Germinal center (tissue), 1 donor: ENCODE results near the gene OBSCN.
"Not testable (repeated sequence)": the region's sequence is repeated elsewhere in the genome, so short reads cannot be mapped to it uniquely, and the experiment has no call there.

Experiments
- DNase-seq: peaks from one replicate; pipeline ENCODE4 v3.0.0; 2012; ENCODE audit warnings: mixed read lengths, low spot score

Gene OBSCN

GRCh38 chr1:228262475-228262874 lies 54.6 kb downstream of the OBSCN start:
- DNase-seq: no peak

- DNase-seq: no peak
Observed at GRCh38 chr1:228263636-228264035, 55.8 kb downstream of the OBSCN start.

DNA sequence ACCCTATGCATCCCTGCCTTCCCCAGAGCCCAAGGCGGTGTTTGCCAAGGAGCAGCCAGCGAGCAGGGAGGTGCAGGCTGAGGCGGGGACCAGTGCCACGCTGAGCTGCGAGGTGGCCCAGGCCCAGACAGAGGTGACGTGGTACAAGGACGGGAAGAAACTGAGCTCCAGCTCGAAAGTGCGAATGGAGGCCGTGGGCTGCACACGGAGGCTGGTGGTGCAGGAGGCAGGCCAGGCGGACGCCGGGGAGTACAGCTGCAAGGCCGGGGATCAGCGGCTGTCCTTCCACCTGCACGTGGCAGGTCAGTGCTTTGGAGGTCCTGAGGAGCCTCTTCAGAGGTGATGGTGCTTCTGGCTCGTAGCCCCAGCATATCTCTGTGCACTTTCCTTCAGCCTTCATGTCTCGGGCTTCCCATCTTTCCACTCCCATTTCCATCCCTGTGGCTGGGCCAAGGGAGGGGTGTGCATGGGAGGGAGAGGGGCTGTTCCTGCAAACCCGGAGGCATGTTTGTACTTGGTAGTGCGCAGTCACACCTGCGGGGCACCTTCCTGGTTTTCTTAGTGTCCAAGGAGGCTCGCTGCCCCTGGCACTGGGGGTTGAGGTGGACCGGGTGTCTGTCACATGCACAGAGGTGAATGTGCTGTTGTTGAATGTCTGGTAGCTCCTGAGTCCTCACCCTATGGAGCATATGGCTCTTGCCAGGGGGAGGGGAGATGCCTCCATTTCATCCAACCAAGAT lies 56.4 kb downstream of the OBSCN start:
- DNase-seq: no peak

DNA sequence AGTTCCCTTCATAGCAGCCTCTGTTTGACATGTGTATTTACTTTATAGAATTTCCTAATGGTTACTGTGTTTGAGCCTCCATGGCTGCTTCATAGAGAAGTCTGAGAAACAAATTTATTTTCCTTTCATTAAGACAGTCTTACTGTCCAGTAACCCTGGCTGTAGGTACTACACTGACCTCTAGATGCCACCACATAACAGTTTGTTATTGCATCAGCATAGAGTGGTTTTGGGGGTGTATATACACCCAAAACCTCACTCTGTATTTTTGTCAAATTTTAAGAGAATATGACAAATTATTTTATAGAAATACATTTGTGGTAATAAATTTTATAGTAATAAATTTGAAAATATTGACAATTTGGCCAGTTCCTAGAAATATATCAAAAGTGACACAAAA lies 57.3 kb downstream of the OBSCN start:
- DNase-seq: no peak

GRCh38 chr1:228267962-228268880 lies 60.4 kb downstream of the OBSCN start:
- DNase-seq: no peak

- no peak for DNase-seq
Observed at GRCh38 chr1:228268881-228269265, 61.0 kb downstream of the OBSCN start.

GRCh38 chr1:228269431-228269830 lies 61.6 kb downstream of the OBSCN start:
- not testable (repeated sequence) for DNase-seq

- DNase-seq: no peak
Observed at GRCh38 chr1:228270032-228270431, 62.2 kb downstream of the OBSCN start.

DNA sequence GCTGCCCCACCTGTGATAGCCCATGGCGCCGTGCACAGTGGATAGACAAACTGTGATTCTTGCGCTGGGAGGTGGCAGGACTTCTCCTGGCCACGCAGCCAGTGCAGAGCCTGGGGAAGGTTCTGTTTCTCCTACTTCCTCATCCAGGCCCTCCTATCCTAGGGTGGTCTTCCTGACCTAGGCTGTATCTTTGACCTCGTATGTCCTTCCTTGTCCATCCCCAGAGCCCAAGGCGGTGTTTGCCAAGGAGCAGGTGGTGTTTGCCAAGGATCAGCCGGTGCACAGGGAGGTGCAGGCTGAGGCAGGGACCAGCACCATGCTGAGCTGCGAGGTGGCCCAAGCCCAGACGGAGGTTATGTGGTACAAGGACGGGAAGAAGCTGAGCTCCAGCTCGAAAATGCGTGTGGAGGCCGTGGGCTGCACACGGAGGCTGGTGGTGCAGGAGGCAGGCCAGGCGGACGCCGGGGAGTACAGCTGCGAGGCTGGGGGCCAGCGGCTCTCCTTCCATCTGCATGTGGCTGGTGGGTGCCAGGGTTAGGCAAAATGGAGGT lies 63.9 kb downstream of the OBSCN start:
- no peak for DNase-seq

GRCh38 chr1:228272331-228272791 lies 64.5 kb downstream of the OBSCN start:
- no peak for DNase-seq

- DNase-seq: no peak
Observed at GRCh38 chr1:228272831-228273571, 65.2 kb downstream of the OBSCN start.

DNA sequence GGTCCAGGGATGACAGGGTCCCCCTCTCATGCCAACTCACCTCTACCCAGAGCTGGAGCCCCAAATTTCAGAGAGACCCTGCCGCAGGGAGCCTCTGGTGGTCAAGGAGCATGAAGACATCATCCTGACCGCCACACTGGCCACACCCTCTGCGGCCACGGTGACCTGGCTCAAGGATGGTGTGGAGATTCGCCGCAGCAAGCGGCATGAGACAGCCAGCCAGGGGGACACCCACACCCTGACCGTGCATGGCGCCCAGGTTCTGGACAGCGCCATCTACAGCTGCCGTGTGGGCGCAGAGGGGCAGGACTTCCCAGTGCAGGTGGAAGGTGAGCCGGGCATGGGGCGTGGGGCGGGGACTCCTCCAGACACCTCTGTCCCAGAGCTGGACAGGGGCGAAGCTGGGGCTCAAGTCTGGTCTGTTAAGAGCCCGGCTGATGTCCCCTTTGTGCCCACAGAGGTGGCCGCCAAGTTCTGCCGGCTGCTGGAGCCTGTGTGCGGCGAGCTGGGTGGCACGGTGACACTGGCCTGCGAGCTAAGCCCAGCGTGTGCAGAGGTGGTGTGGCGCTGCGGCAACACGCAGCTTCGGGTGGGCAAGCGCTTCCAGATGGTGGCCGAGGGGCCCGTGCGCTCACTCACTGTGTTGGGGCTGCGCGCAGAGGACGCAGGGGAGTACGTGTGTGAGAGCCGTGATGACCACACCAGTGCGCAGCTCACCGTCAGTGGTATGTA lies 66.0 kb downstream of the OBSCN start:
- DNase-seq: no peak

DNA sequence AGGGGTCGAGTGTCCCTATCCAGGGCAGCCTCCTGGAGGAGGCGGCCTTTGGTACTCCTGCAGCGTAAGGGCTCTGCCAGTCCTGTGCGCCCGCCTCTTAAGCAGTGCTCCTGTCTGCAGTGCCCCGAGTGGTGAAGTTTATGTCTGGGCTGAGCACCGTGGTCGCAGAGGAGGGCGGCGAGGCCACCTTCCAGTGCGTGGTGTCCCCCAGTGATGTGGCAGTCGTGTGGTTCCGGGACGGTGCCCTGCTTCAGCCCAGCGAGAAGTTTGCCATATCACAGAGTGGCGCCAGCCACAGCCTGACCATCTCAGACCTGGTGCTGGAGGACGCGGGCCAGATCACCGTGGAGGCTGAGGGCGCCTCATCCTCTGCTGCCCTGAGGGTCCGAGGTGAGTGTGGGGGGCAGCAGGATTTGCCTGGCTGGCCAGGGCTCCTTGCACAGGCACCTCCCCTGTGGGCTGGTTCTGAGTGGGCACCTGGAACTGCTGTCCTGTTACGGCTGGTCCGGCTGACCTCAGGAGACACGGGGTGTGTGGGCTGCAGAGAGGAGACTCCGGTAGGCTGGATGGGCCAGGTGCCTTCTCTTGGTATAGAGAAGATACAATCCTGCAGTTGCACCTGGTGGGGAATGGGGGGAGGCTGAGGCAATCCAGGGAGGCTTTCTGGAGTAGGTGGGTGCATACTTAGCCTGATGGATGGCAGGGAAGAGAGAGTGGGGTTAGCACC lies 66.8 kb downstream of the OBSCN start:
- DNase-seq: no peak

DNA sequence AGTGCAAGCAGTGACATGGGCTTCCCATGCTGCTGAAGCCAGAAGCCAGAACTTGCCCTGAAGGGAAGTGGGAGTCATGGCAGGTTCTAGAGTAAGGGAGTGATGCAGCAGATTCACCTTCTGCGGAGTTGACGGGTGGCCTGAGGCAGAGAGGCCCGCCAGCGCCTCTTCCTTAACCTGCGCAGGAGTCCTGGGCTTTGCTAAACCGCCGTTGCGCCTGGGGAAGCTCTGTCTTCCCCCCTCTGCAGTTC lies 67.3 kb downstream of the OBSCN start:
- DNase-seq: no peak

GRCh38 chr1:228275430-228276173 lies 67.8 kb downstream of the OBSCN start:
- DNase-seq: peak; percentile 88

- peak; percentile 21 for DNase-seq
Observed at GRCh38 chr1:228276174-228276831, 68.5 kb downstream of the OBSCN start.

DNA sequence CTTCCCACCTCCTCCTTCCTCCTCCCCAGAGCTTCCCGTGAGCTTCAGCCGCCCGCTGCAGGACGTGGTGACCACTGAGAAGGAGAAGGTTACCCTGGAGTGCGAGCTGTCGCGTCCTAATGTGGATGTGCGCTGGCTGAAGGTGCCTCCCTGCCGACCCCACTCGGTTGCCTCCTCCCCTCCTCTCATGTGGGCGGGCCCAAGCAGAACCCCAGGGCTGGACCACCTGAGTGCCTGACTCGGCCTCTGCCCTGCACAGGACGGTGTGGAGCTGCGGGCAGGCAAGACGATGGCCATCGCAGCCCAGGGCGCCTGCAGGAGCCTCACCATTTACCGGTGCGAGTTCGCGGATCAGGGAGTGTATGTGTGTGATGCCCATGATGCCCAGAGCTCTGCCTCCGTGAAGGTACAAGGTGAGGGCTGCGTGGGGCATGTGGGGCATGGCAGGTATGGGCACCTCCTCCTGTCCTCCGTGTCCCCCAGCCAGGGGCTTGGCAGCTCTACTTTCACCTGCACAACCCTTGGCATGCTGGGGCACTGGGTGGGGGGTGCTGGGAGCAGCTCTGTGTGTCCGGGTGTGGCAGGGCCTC lies 69.2 kb downstream of the OBSCN start:
- no peak for DNase-seq

- DNase-seq: no peak
Observed at GRCh38 chr1:228277491-228278431, 69.9 kb downstream of the OBSCN start.
